Endodermal cell (in vitro differentiated cells): Measurements from ENCODE around the gene PACRG. TPM values are rescaled to one million over a fixed set of nuclear protein-coding genes. Genes with fewer than 3 reads are reported as not detected.

Experiments used
- DNase-seq: peaks from one replicate; pipeline ENCODE4 v3.0.0-alpha.2; 2017
- H3K27ac ChIP-seq: 2 replicates; pipeline ENCODE4 v1.5.1; 2013; ENCODE audit warnings: mild to moderate bottlenecking, low read depth, low read length, moderate library complexity
- H3K27me3 ChIP-seq: 2 replicates; pipeline ENCODE4 v1.6.1; 2013; ENCODE audit warnings: mild to moderate bottlenecking, low read length, moderate library complexity; ENCODE audit not compliant: insufficient read depth, control insufficient read depth, poor library complexity, severe bottlenecking
- H3K36me3 ChIP-seq: 2 replicates; pipeline ENCODE4 v1.7.0; 2013; ENCODE audit warnings: mild to moderate bottlenecking, low read length, moderate library complexity; ENCODE audit not compliant: control insufficient read depth, insufficient read depth
- H3K4me1 ChIP-seq: one replicate; pipeline ENCODE4 v1.7.0; 2013; ENCODE audit warnings: low read length; ENCODE audit not compliant: control insufficient read depth, insufficient read depth
- H3K4me3 ChIP-seq: 2 replicates; pipeline ENCODE4 v1.5.1; 2013; ENCODE audit warnings: mild to moderate bottlenecking, low read length, moderate library complexity
- H3K9ac ChIP-seq: 2 replicates; pipeline ENCODE4 v1.6.1; 2013; ENCODE audit warnings: mild to moderate bottlenecking, low read length, moderate library complexity; ENCODE audit not compliant: poor library complexity, severe bottlenecking; ENCODE audit errors: extremely low read depth
- H3K9me3 ChIP-seq: 2 replicates; pipeline ENCODE4 v1.6.1; 2013; ENCODE audit warnings: mild to moderate bottlenecking, low read length, moderate library complexity; ENCODE audit not compliant: control insufficient read depth
- H3K27ac Mint-ChIP-seq: 2 replicates; pipeline ENCODE4 v1.8.0; 2020; ENCODE audit warnings: mixed read lengths
- H3K27me3 Mint-ChIP-seq: 2 replicates; pipeline ENCODE4 v1.8.0; 2021; ENCODE audit warnings: mild to moderate bottlenecking, mixed read lengths; ENCODE audit not compliant: insufficient read depth
- H3K36me3 Mint-ChIP-seq: 2 replicates; pipeline ENCODE4 v1.8.0; 2020; ENCODE audit warnings: low read depth, mixed read lengths
- H3K4me1 Mint-ChIP-seq: 2 replicates; pipeline ENCODE4 v1.8.0; 2020; ENCODE audit warnings: mixed read lengths
- H3K4me3 Mint-ChIP-seq: 2 replicates; pipeline ENCODE4 v1.8.0; 2020; ENCODE audit warnings: mild to moderate bottlenecking, moderate library complexity, mixed read lengths
- H3K9me3 Mint-ChIP-seq: 2 replicates; pipeline ENCODE4 v1.8.0; 2020; ENCODE audit warnings: mild to moderate bottlenecking, mixed read lengths
- CTCF ChIP-seq: fragments of 200-600 bp; sonication (generic); conservative IDR thresholded peaks from 2 replicates; pipeline ENCODE4 v1.5.0; 2021; ENCODE audit warnings: antibody characterized with exemption, mild to moderate bottlenecking
- WGBS, 2 experiments: methylation state at CpG; one replicate each; pipeline versions ENCODE4 v1.1.5 to v1.1.7; 2013; ENCODE audit warnings: missing lambda C conversion rate in 2 of 2, mixed read lengths in 1 of 2; ENCODE audit not compliant: insufficient coverage in 1 of 2, insufficient read length in 1 of 2; 5-methylcytosine and 5-hydroxymethylcytosine counted together
- total RNA-seq, 2 donors: library from RNA; stranded (reverse); fragmentation: NEBNext Ultra II Directional in 1 of 2; extraction: Animal tissue kit (Norgen Biotek cat#: 25700) in 1 of 2; gene quantifications; 2 replicates in 1 of 2; 3 replicates in 1 of 2; pipeline ENCODE4 v1.2.1, GENCODE V29; 2021

Gene PACRG
- total RNA-seq, 2 donors from 2014 or later, result 0.42 to 0.44 TPM

GRCh38 chr6:163327165-163327880, 599.5 kb downstream of the PACRG start:
- 88 to 91% methylated on average over 4 to 9 of the region's 9 CpGs for WGBS, 2 experiments
- DNase-seq, result peak; percentile 37
- no peak overlapping the region for H3K4me3 ChIP-seq
- H3K9me3 ChIP-seq, result peaks cover 6% of the 10 kb centered on the region
- no peaks in the 10 kb centered on the region for H3K27me3 ChIP-seq
- H3K4me1 Mint-ChIP-seq, result peaks cover 14% of the 10 kb centered on the region
- no peak overlapping the region for H3K9ac ChIP-seq
- no peak overlapping the region for H3K27ac Mint-ChIP-seq
- H3K9me3 Mint-ChIP-seq, result peaks cover 9% of the 10 kb centered on the region
- peaks cover 8% of the 10 kb centered on the region for H3K4me1 ChIP-seq
- no peak for TF ChIP-seq CTCF
- H3K4me3 Mint-ChIP-seq, result no peak overlapping the region
- no peaks in the 10 kb centered on the region for H3K27me3 Mint-ChIP-seq
- no peaks in the 10 kb centered on the region for H3K36me3 Mint-ChIP-seq
- H3K27ac ChIP-seq, result no peak overlapping the region
- H3K36me3 ChIP-seq, result no peaks in the 10 kb centered on the region

- Mint-ChIP-seq H3K27me3 (no peaks in the 10 kb centered on the region), H3K4me1 (peaks cover 14% of the 10 kb centered on the region), H3K27ac (no peak overlapping the region), H3K4me3 (no peak overlapping the region), H3K36me3 (no peaks in the 10 kb centered on the region), H3K9me3 (peaks cover 9% of the 10 kb centered on the region)
- H3K4me3 ChIP-seq, result no peak overlapping the region
- H3K27ac ChIP-seq, result no peak overlapping the region
- H3K36me3 ChIP-seq, result no peaks in the 10 kb centered on the region
- peaks cover 6% of the 10 kb centered on the region for H3K9me3 ChIP-seq
- no peak overlapping the region for H3K9ac ChIP-seq
- H3K4me1 ChIP-seq, result peaks cover 8% of the 10 kb centered on the region
- no peak for TF ChIP-seq CTCF
- WGBS, 2 experiments, result 68 to 78% methylated on average over 4 to 8 of the region's 8 CpGs
- DNase-seq, result peak; percentile 64
- H3K27me3 ChIP-seq, result no peaks in the 10 kb centered on the region
Observed at GRCh38 chr6:163327921-163328320, 600.1 kb downstream of the PACRG start.

GRCh38 chr6:163328411-163328810, 600.6 kb downstream of the PACRG start:
- TF ChIP-seq CTCF, result no peak
- Histone ChIP-seq H3K9me3 (peaks cover 6% of the 10 kb centered on the region), H3K4me3 (no peak overlapping the region), H3K9ac (no peak overlapping the region), H3K27me3 (no peaks in the 10 kb centered on the region), H3K27ac (no peak overlapping the region), H3K4me1 (peaks cover 8% of the 10 kb centered on the region), H3K36me3 (no peaks in the 10 kb centered on the region)
- peaks cover 14% of the 10 kb centered on the region for H3K4me1 Mint-ChIP-seq
- H3K9me3 Mint-ChIP-seq, result peaks cover 9% of the 10 kb centered on the region
- DNase-seq, result peak; percentile 39
- no peak overlapping the region for H3K4me3 Mint-ChIP-seq
- WGBS, 2 experiments, result 88 to 93% methylated on average over 11 of the region's 11 CpGs
- H3K36me3 Mint-ChIP-seq, result no peaks in the 10 kb centered on the region
- H3K27me3 Mint-ChIP-seq, result peaks cover 1% of the 10 kb centered on the region
- no peak overlapping the region for H3K27ac Mint-ChIP-seq
